Activated T-cell treated with anti-CD3 and anti-CD28 coated beads, Interleukin-2, amount 50 U/mL, for 4 hours (primary cell): ENCODE data around the gene TMC8. TPM values are rescaled to one million over a fixed set of nuclear protein-coding genes. Genes with fewer than 3 reads are reported as not detected.
"Not testable (repeated sequence)": the region's sequence is repeated elsewhere in the genome, so short reads cannot be mapped to it uniquely, and the experiment has no call there.

Experiments used
- ATAC-seq, 2 donors: fragments of 200-7000 bp; cut with Tn5 transposase; one replicate each; pipeline ENCODE4 v1.10.0; 2021
- DNase-seq: peaks from one replicate; pipeline ENCODE4 v3.0.0-alpha.2; 2020
- H3K27me3 Mint-ChIP-seq: one replicate; pipeline ENCODE4 v1.8.0; 2021; ENCODE audit warnings: low read depth, mixed read lengths
- H3K36me3 Mint-ChIP-seq: one replicate; pipeline ENCODE4 v1.8.0; 2022; ENCODE audit warnings: mixed read lengths; ENCODE audit not compliant: insufficient read depth
- H3K4me1 Mint-ChIP-seq: one replicate; pipeline ENCODE4 v1.8.0; 2021; ENCODE audit warnings: low read depth, mixed read lengths
- H3K4me3 Mint-ChIP-seq: one replicate; pipeline ENCODE4 v1.8.0; 2021; ENCODE audit warnings: mild to moderate bottlenecking, moderate library complexity, mixed read lengths
- H3K9me3 Mint-ChIP-seq: one replicate; pipeline ENCODE4 v1.8.0; 2021; ENCODE audit warnings: mixed read lengths
- total RNA-seq, 3 donors: library from RNA; stranded (reverse); gene quantifications; one replicate each; pipeline ENCODE4 v1.2.1, GENCODE V29; 2021

Gene TMC8
- total RNA-seq, 3 donors from 2014 or later = 46.9 to 69.4 (median 61.7) TPM

- Mint-ChIP-seq H3K9me3 (no peaks in the 10 kb centered on the region), H3K4me1 (peaks cover 41% of the 10 kb centered on the region)
Observed at GRCh38 chr17:78114831-78115723, 15.5 kb upstream of the TMC8 start.

GRCh38 chr17:78115803-78116202 is 14.8 kb upstream of the TMC8 start:
- not testable (repeated sequence) for H3K4me3 Mint-ChIP-seq, H3K27me3 Mint-ChIP-seq, H3K9me3 Mint-ChIP-seq, DNase-seq, ATAC-seq
- Mint-ChIP-seq H3K4me1 (peaks cover 44% of the 10 kb centered on the region), H3K36me3 (peaks cover 14% of the 10 kb centered on the region)

More at GRCh38 chr17:78114831-78115723, 15.5 kb upstream of the TMC8 start:
- Mint-ChIP-seq H3K4me3 (no peak overlapping the region), H3K36me3 (peaks cover 19% of the 10 kb centered on the region), H3K27me3 (no peaks in the 10 kb centered on the region)
- ATAC-seq = no peak
- DNase-seq = no peak

- no peak for DNase-seq
- no peaks in the 10 kb centered on the region for H3K9me3 Mint-ChIP-seq
- H3K36me3 Mint-ChIP-seq = peaks cover 12% of the 10 kb centered on the region
- no peak for ATAC-seq
- peaks cover 49% of the 10 kb centered on the region for H3K4me1 Mint-ChIP-seq
- no peaks in the 10 kb centered on the region for H3K27me3 Mint-ChIP-seq
- no peak overlapping the region for H3K4me3 Mint-ChIP-seq
Observed at GRCh38 chr17:78116411-78116810, 14.2 kb upstream of the TMC8 start.

- Mint-ChIP-seq H3K4me3 (no peak overlapping the region), H3K27me3 (no peaks in the 10 kb centered on the region), H3K4me1 (peaks cover 58% of the 10 kb centered on the region), H3K36me3 (peaks cover 15% of the 10 kb centered on the region), H3K9me3 (no peaks in the 10 kb centered on the region)
- ATAC-seq (no peak), DNase-seq (no peak)
Observed at GRCh38 chr17:78117027-78117981, 13.3 kb upstream of the TMC8 start.

GRCh38 chr17:78118801-78119241 is 11.8 kb upstream of the TMC8 start:
- Mint-ChIP-seq H3K27me3 (no peaks in the 10 kb centered on the region), H3K9me3 (no peaks in the 10 kb centered on the region), H3K4me1 (peaks cover 61% of the 10 kb centered on the region), H3K4me3 (no peak overlapping the region), H3K36me3 (peaks cover 20% of the 10 kb centered on the region)
- no peak for DNase-seq
- no peak for ATAC-seq

- Mint-ChIP-seq H3K36me3 (peaks cover 15% of the 10 kb centered on the region), H3K27me3 (no peaks in the 10 kb centered on the region), H3K4me3 (peak overlapping the region; percentile 73), H3K9me3 (no peaks in the 10 kb centered on the region), H3K4me1 (peaks cover 65% of the 10 kb centered on the region)
- DNase-seq (no peak), ATAC-seq (no peak)
Observed at GRCh38 chr17:78120537-78120936, 10.0 kb upstream of the TMC8 start.

GRCh38 chr17:78120971-78121800 is 9.4 kb upstream of the TMC8 start:
- H3K4me3 Mint-ChIP-seq = peak overlapping the region; percentile 73
- peak; percentile 41 to 51 for ATAC-seq
- no peak for DNase-seq
- peaks cover 15% of the 10 kb centered on the region for H3K36me3 Mint-ChIP-seq
- H3K27me3 Mint-ChIP-seq = no peaks in the 10 kb centered on the region
- no peaks in the 10 kb centered on the region for H3K9me3 Mint-ChIP-seq
- H3K4me1 Mint-ChIP-seq = peaks cover 67% of the 10 kb centered on the region

- peak; percentile 9 to 12 for ATAC-seq
- no peak for DNase-seq
- Mint-ChIP-seq H3K4me3 (peak overlapping the region; percentile 73), H3K4me1 (peaks cover 73% of the 10 kb centered on the region), H3K36me3 (peaks cover 17% of the 10 kb centered on the region), H3K9me3 (no peaks in the 10 kb centered on the region), H3K27me3 (no peaks in the 10 kb centered on the region)
Observed at GRCh38 chr17:78121801-78122215, 8.8 kb upstream of the TMC8 start.

GRCh38 chr17:78122216-78122930 is 8.2 kb upstream of the TMC8 start:
- Mint-ChIP-seq H3K36me3 (peaks cover 17% of the 10 kb centered on the region), H3K4me1 (peaks cover 75% of the 10 kb centered on the region), H3K9me3 (no peaks in the 10 kb centered on the region), H3K4me3 (peak overlapping the region; percentile 73), H3K27me3 (no peaks in the 10 kb centered on the region)
- no peak for ATAC-seq
- no peak for DNase-seq

GRCh38 chr17:78122931-78123249 is 7.7 kb upstream of the TMC8 start:
- DNase-seq = no peak
- Mint-ChIP-seq H3K36me3 (peaks cover 17% of the 10 kb centered on the region), H3K4me3 (peak overlapping the region; percentile 26), H3K4me1 (peaks cover 74% of the 10 kb centered on the region), H3K27me3 (no peaks in the 10 kb centered on the region), H3K9me3 (no peaks in the 10 kb centered on the region)
- no peak for ATAC-seq

GRCh38 chr17:78123258-78123929 is 7.2 kb upstream of the TMC8 start:
- DNase-seq = no peak
- Mint-ChIP-seq H3K4me1 (peaks cover 71% of the 10 kb centered on the region), H3K36me3 (peaks cover 15% of the 10 kb centered on the region), H3K9me3 (no peaks in the 10 kb centered on the region), H3K4me3 (peak overlapping the region; percentile 26), H3K27me3 (no peaks in the 10 kb centered on the region)
- ATAC-seq = no peak

GRCh38 chr17:78124081-78124835 is 6.3 kb upstream of the TMC8 start:
- DNase-seq (no peak), ATAC-seq (no peak)
- Mint-ChIP-seq H3K9me3 (no peaks in the 10 kb centered on the region), H3K4me1 (peaks cover 76% of the 10 kb centered on the region), H3K36me3 (peaks cover 15% of the 10 kb centered on the region), H3K4me3 (no peak overlapping the region), H3K27me3 (no peaks in the 10 kb centered on the region)
